GM18507 (cell line): ENCODE data around the gene CDK15.
A peak's percentile ranks its signal among the peaks of the same experiment; 100 is the strongest.
"Not testable (repeated sequence)": the region's sequence is repeated elsewhere in the genome, so short reads cannot be mapped to it uniquely, and the experiment has no call there.

Experiments used
- DNase-seq: peaks from one replicate; pipeline ENCODE4 v3.0.0; 2011; ENCODE audit warnings: low read depth; ENCODE audit not compliant: insufficient read length; ENCODE audit errors: extremely low spot score
- FAIRE-seq: peaks from 2 replicates; lab custom pipeline; 2011; peaks lifted over from hg19 to GRCh38; lab: Jason Lieb, UNC

Gene CDK15

DNA sequence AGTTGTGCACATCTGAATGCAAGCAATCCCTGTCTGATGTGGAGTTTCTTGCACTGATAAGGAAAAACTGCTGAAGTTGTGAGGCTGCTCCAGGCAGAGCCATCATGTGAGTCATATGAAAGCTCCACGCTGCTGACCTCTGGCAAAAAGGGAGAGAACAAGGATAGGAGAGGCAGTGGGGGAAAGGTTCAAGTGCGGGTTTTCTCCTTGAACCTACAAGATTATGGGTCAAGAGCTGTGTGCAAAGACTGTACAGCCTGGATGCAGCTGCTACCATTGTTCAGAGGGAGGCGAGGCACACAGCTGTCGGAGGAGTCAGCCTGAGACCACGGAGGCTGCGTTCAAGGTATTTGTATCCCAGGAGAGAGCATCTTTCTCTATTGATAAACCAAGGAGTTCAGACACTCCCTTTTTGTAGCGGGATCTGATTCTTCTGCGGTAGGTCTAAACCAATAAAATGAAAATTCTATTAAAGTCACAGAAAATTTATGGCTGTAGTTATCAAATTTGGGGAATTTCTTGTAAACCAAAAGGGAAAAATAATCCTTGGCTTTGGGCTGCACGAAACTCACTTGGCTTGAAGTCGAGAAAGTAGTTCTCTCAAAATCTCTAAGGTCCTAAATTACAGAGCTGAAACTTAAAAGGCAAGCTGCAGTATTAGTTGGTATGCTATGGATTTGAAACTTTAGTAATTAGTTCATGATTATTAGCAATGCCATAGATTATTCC is at the start of gene CDK15:
Gene CDK15 (plus strand): TSS at position 96 of the 729 bp plus-strand sequence. CDS start 128 bp downstream, at position 224.
- DNase-seq (no peak), FAIRE-seq (no peak)

- FAIRE-seq (peak; percentile 53), DNase-seq (no peak)
Measured at GRCh38 chr2:201758234-201758633, 48.1 kb upstream of the CDK15 start.

GRCh38 chr2:201758873-201759272 is 47.5 kb upstream of the CDK15 start:
- no peak for DNase-seq
- no peak for FAIRE-seq

- DNase-seq (no peak), FAIRE-seq (no peak)
Measured at GRCh38 chr2:201759567-201759966, 46.8 kb upstream of the CDK15 start.

- FAIRE-seq (no peak), DNase-seq (no peak)
Measured at GRCh38 chr2:201761101-201761500, 45.2 kb upstream of the CDK15 start.

GRCh38 chr2:201764469-201764868 is 41.9 kb upstream of the CDK15 start:
- FAIRE-seq, DNase-seq: not testable (repeated sequence)

- DNase-seq (no peak), FAIRE-seq (no peak)
Measured at GRCh38 chr2:201765799-201766198, 40.5 kb upstream of the CDK15 start.

- no peak for DNase-seq
- no peak for FAIRE-seq
Measured at GRCh38 chr2:201768918-201769317, 37.4 kb upstream of the CDK15 start.

DNA sequence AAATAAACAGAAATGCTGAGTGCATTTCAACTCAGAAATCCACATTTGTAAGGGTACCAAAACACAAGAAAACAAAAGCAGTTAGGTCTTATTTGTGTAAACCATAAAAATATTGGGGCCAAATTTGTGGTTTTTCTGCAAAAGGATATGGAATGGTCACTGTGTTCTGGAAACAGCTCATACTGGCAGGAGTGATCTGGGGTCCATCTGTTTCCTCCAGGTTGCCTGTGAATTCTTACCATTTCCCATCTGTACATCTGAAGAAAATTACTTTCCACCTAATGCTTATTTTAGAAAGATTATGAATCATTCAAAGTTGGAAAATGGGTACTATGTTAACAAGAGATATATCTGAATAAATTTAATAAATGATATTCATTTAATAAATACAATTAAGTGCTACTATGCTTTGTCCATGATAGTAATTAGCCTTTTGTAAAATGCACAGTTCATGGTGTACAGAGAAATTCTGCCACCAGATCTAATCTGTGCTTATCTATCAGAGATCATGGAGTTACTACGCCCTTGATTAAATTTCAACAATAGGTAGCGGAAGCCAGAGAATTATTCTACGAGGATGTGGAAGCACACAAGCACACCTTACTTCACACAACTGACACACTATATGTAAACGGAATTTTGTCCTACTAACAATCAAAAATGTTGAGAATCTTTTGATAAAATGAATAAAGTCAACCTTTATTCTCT is 36.5 kb upstream of the CDK15 start:
- DNase-seq: no peak
- FAIRE-seq: no peak

GRCh38 chr2:201773990-201774389 is 32.3 kb upstream of the CDK15 start:
- FAIRE-seq: no peak
- no peak for DNase-seq

DNA sequence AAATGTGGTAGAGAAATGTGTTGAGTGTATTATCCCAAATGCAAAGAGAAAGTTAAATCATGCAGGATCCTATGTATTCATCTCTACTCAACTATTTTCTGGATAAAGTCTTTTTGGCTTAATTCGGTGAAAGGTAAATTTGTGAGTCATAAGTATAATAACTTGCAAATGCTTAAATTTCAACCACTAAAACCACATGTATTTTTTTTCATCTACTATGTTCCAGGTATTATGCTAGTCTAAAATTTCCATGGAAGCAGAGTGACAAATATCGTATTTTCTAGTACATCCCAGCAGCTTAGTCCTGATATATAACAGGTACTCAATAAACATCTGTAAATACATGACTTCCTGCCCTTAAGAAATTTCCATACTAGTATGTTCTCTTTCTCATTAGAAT is 31.8 kb upstream of the CDK15 start:
- DNase-seq: no peak
- FAIRE-seq: no peak

- FAIRE-seq: no peak
Measured at GRCh38 chr2:201775326-201775725, 31.0 kb upstream of the CDK15 start.

GRCh38 chr2:201777043-201777442 is 29.3 kb upstream of the CDK15 start:
- FAIRE-seq: no peak
- DNase-seq: no peak

More at GRCh38 chr2:201775326-201775725, 31.0 kb upstream of the CDK15 start:
- DNase-seq: no peak

DNA sequence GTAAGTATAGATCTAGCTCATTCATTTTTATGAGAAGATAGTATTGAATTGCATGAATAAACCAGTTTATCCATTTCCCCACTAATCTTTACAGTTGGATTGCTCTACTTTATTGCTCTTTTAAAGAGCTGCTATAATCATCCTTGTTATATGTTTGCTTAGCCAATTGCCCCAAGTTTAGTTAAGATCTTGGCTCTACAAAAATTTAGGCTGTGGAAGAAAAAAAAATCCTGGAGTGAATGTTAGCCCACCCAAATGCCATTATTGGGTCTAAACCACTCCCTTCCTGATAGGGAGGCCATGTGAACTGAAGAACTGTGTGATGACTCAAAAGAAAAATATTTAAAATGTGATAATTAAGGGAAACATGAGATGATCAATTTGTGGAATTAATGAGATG is 28.5 kb upstream of the CDK15 start:
- no peak for FAIRE-seq
- DNase-seq: no peak

- DNase-seq (no peak), FAIRE-seq (no peak)
Measured at GRCh38 chr2:201779901-201780673, 26.2 kb upstream of the CDK15 start.

GRCh38 chr2:201780674-201781493 is 25.5 kb upstream of the CDK15 start, which contains the start of gene ALS2:
Gene ALS2, minus strand, starts transcription at chr2:201780933. Its CDS starts 12,048 bp downstream, at chr2:201768885.
- peak; percentile 94 for FAIRE-seq
- peak; percentile 83 for DNase-seq

- no peak for DNase-seq
Measured at GRCh38 chr2:201781557-201782051, 24.7 kb upstream of the CDK15 start.

GRCh38 chr2:201784563-201784962 is 21.8 kb upstream of the CDK15 start:
- DNase-seq (no peak), FAIRE-seq (no peak)

More at GRCh38 chr2:201781557-201782051, 24.7 kb upstream of the CDK15 start:
- FAIRE-seq: no peak

DNA sequence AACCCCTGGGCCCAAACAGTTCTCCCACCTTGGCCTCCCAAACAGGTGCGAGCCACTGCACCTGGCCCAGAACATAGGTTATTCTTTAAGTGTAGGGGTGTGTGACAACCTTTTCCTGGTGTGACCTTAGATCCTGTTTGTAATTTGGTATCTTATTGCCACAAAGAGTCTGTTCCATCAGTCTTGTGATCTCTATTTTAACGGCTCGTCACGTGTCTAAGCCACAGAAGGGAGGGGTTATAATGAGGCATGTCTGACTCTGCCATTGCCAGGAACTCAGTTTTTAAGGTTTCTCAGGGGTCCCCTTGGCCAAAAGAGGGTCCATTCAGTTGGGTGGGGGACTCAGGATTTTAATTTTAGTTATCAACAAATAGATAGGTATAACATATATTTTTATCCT is 21.2 kb upstream of the CDK15 start:
- DNase-seq (no peak), FAIRE-seq (no peak)
